Islet of Langerhans (tissue), 1 donor: ENCODE data around the gene TBC1D10A.

ENCODE experiments used
- FAIRE-seq: peaks from one replicate; lab custom pipeline; 2011; peaks lifted over from hg19 to GRCh38; lab: Jason Lieb, UNC

Gene TBC1D10A

DNA sequence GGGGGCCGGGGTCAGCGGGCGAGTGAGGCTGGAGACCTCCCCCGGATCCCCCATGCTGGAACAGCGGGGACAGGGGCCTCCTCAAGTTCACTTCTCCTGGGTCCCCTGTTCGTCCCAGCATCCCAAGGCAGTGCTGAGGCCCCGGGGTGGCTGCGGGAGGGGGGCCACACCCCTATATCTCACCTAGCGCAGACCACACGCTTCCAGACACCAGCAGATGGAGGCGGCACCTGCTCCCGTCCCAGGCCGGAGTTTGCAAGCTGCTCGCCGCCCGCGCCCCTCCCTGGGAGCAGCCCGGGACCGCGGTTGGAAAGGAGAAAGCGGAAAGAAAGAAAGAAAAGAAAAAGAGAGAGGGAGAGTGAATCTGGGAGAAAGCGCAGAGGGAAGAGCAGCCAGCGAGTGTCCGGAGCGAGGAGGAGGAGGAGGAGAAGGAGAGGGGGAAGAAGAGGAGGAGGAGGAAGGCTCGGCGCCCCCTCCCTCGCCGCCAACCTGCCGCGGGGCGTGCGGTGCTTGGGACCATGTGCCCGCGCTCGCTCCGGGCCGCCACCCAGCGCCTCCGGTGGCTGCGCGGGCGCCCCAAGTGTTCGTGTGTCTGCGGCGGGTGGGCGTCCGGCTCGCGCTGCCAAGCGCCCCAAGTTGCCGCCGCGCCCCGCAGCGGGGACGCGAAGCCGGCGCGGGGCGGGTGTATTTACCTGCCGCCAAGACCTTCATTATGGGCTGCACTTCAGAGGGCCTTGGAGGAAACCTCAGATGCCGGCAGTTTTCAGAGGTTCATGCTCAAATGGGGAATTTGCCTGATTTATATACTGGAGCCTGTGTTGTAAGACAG lies 80.5 kb downstream of the TBC1D10A start, which contains the start of gene LIF:
LIF (minus strand) TSS at position 775 of the 829 bp plus-strand sequence; CDS start at position 711, 64 bp downstream.
- FAIRE-seq: no peak

DNA sequence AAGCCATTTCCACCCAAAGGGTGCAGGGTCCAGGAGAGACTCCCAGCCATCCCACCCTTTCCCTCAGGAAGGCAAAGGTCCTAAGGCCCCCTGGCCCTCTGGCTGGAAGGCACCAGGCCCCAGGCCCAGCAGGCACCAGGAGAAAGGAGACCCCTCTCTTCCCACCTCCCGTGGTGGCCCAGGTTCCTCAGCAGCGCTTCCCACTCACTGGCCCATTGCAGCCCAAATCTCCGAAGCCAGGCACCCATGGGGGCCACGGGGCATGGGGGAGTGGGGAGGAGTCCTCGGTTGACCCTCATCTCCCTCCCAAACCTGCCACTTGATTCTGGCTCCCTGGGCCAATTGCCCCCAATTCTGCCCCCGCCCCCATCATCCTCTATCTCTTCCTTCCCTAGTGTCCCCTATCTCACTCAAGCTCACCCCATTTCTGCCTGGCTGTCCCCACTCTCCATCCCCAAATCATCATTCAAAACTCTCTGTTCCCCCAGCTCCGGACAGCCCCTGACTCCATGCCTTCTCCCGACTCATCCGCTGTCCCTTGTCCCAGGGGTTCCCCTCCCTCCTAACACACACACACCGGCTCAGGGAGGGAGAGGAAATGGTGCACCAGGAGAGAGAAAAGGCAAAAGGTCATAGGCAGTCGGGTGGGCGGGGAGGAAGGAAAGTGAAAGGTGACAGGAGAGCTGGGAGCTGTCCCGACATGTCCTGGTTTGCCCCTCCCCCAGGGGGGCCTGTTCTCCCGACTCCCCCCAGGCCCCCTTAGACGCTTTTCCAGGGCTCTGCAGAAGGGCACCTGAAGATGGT lies 81.4 kb downstream of the TBC1D10A start:
- FAIRE-seq: no peak

DNA sequence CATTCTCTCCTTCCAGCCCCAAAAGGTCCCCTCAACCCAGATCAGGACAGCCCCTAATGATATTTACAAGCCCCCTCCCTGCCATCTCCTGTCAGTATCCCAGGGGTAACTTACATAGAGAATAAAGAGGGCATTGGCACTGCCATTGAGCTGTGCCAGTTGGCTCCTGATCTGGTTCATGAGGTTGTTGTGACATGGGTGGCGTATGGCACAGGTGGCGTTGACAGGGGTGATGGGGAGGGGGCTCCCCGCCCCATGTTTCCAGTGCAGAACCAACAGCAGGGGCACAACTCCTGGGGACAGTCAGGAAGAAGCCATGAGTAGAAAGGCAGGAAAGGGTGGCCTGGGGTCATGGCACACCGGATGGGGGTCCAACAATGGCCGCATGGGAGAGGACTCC lies 82.1 kb downstream of the TBC1D10A start:
- FAIRE-seq: no peak

DNA sequence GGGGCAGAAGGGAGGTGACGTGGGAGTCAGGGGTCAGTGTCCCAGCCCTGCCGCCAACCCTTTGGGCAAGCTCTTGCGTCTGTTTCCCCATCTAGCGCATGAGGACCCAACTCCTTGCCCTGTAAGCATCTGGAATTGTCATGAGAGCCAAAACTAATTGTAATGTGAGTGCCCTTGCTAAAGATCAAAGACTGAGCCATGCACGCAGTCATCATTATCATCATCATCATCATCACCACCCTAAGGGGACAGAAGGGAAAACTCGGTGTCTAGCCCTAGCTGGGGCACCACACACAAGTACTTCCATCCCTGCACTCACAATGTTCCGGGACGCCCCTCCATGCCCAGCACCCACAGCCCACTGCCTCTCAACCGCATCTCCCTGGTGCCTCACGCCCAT lies 82.7 kb downstream of the TBC1D10A start:
- no peak for FAIRE-seq

DNA sequence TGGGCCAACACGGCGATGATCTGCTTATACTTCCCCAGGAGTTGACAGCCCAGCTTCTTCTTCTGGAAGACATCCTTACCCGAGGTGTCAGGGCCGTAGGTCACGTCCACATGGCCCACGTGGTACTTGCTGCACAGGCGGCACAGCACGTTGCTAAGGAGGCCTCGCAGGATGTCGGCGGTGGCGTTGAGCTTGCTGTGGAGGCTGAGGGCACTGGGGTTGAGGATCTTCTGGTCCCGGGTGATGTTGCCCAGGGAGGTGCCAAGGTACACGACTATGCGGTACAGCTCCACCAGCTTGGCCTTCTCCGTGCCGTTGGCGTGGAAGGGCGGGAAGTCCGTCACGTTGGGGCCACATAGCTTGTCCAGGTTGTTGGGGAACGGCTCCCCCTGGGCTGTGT lies 83.1 kb downstream of the TBC1D10A start:
- no peak for FAIRE-seq
